HG03095 (cell line): ENCODE measurements around the gene SAC3D1.

ENCODE experiments used
- ATAC-seq: cut with Tn5 transposase; IDR thresholded peaks from one replicate; pipeline ENCODE4 v1.9.1; 2021; ENCODE audit warnings: moderate library complexity; ENCODE audit not compliant: unreplicated experiment

Gene SAC3D1

GRCh38 chr11:65059523-65059922 is 18.5 kb downstream of the SAC3D1 start:
- ATAC-seq = no peak

- ATAC-seq = no peak
Measured at GRCh38 chr11:65059959-65060824, 19.2 kb downstream of the SAC3D1 start.

DNA sequence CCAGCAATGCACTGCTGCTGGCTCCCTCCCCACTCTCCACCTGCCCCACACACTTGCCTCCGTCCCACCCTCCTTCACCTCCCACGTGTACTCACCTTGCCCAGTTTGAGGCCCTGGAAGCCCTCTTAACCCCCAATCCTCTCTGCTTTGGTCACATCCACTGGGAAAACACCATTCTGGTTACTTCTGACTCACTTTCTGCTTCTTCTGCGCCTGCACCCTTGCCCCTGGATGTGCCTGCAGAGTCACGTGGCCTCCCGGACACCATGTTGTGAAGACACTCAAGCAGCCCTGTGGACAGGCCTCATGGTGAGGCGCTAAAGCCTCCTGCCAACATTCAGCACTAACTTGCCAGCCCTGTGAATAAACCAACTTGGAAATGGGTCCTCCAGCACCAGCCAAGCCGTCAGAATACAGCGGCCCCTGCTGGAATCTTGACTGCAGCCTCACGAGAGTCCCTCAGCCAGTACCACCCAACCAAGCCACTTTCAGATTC is 20.0 kb downstream of the SAC3D1 start:
- ATAC-seq = no peak

GRCh38 chr11:65063532-65063931 is 22.5 kb downstream of the SAC3D1 start:
- no peak for ATAC-seq

DNA sequence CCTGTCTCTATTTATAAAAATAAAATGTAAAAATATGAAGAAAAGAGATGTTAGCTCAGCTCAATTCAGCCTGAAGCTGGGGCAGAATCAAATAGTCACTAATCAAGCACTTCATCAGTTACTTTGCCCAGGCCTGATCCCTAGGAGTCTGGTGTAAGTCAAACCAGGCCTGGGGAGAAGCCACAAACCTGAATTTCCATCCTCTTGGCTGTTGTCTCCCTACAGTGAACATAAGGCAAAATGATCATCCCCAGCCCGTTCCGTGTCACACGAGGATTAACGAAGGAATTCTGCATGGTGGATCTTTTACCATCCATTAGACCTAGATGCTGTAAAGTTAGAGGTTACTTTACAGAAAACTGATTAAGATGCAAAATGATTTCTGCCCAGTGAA is 23.8 kb downstream of the SAC3D1 start:
- no peak for ATAC-seq

- no peak for ATAC-seq
Measured at GRCh38 chr11:65065851-65066250, 24.8 kb downstream of the SAC3D1 start.

DNA sequence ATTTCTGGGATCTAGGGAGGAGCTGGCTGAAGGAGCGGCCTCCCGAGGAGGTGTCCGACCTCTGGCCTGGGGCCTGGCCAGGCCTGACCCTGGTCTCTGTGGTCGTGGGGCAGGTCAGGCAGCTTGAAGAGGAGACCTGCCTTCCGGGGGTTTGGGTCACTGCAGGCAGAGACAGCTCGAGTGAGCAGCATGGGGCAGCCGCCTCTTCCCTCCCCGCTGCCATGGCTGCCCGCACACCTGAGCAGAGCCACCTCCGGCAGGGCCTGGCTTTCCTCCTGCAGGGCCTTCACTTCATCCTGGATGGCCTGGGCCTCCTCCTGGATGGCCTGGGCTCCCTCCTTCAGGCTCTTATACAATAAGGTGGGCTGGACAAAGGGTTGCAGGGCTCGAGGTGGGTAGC is 25.3 kb downstream of the SAC3D1 start:
- no peak for ATAC-seq

DNA sequence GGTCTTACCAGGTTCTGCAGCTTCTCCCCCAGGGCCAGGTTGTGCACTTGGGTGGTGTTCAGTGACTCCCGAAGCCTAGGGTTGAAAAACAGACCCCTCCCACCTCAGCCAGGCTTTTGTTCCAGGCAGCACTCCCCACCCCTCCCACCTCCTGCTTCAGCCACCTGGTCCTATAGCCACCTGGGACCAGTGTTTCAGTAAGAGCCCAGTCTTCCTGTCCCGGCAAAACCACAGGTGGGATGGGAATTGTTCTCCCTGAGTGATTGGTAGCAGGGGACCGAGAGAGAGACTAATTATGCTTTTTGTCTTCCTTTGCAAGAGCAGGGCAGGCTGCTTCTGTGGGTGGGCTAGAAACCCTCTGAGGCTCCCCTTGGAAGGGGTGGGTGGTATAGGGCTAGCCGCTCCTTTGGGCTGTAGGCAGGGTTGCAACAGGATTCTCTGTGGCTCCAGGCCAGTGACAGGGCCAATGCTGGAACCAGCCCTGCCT is 25.8 kb downstream of the SAC3D1 start:
- ATAC-seq = no peak

- ATAC-seq = no peak
Measured at GRCh38 chr11:65067446-65067845, 26.4 kb downstream of the SAC3D1 start.

- ATAC-seq = no peak
Measured at GRCh38 chr11:65069217-65069616, 28.2 kb downstream of the SAC3D1 start.

GRCh38 chr11:65071907-65072630 is 31.1 kb downstream of the SAC3D1 start:
- ATAC-seq = no peak

GRCh38 chr11:65072631-65072966 is 31.6 kb downstream of the SAC3D1 start:
- no peak for ATAC-seq

- no peak for ATAC-seq
Measured at GRCh38 chr11:65077451-65077850, 36.4 kb downstream of the SAC3D1 start.

DNA sequence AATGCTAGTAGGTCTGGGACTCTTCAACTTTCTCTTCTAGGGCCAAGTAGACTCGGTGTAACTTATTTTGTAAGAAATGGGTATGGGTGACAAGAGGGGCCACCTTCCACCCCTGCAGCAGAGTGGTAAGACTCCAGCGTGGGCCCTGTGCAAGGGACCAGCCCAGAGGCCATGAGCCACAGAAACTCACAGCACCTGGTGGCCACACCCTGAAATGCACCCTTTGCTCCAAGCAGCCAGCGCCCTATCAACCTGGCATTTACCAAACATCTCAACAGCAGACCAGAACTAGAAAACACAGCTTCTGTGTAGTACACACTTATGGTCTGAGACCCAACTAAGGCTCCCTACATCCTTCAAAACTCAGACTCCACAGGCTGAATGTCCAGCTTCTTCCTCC is 37.1 kb downstream of the SAC3D1 start:
- ATAC-seq = no peak

DNA sequence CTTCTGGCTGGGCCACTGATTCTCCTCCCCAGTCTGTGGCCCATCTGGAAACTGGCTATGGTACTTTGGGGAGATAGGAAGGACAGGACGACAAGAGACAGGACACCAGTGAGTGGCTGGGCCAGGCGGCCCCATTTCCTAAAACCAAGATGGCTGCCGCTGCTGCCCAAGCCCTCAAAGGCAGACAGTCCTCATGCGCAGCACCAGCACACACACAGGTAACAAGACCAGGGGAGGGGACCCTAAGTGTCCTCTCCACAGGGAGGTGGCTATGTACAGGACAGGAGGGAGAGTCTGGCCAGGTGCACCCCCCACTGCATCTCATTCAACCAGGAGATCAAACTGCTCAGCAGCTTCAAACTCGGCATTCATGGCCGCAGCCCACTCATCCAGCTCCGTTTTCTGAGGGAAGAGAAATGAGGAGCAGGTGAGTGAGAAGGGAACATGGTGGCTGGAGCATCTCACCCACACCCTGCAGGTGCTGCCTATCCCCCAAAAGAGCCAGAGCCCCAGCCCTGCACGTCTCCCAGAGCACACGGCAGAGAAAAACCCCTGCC is 37.9 kb downstream of the SAC3D1 start:
- no peak for ATAC-seq

GRCh38 chr11:65083134-65083833 is 42.3 kb downstream of the SAC3D1 start:
- no peak for ATAC-seq

DNA sequence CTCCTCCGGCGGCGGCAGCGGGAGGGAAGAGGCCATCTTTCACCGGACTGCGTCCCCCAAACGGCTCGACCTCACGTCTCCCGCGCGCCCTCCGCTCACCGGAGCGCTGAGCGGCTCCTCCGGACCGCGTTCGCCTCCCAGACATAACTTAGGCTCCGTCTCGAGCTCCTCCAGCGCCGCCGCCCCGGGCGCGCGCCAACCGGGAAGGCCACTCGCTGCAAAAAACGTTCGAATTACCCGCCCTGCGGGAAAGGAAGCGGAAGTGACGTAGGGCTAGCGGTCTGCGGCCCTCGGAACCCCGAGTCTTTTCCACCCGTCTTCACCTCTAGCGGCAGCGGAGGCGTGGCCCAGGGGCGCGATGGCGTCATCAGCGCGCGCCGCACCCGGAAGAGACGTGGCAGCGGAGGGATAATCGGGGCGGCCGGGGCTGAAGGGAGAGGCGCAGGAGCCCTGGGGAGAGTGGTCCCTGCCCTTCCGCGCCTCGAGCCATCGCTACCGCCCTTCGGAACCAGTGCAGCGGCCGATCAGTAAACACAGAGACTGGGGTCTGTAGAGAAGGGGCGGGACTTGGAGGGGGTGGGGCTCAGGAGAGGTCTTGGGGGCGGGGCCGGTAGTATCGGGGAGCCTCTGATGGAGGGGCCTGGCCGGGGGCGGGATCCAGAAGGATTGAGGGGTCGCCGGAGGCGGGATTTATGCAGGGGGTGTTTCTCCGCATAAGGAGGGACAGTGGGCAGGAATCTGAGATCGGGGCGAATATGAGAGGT is 43.0 kb downstream of the SAC3D1 start, which contains the start of the genes CDCA5 and ZFPL1:
Gene CDCA5, minus strand, starts transcription at position 207 of the 764 bp plus-strand sequence. Its CDS starts 62 bp downstream, at position 145.
Gene ZFPL1, plus strand, starts transcription at position 389 of the 764 bp plus-strand sequence. CDS start 477 bp downstream, outside the sequence.
- no peak for ATAC-seq

DNA sequence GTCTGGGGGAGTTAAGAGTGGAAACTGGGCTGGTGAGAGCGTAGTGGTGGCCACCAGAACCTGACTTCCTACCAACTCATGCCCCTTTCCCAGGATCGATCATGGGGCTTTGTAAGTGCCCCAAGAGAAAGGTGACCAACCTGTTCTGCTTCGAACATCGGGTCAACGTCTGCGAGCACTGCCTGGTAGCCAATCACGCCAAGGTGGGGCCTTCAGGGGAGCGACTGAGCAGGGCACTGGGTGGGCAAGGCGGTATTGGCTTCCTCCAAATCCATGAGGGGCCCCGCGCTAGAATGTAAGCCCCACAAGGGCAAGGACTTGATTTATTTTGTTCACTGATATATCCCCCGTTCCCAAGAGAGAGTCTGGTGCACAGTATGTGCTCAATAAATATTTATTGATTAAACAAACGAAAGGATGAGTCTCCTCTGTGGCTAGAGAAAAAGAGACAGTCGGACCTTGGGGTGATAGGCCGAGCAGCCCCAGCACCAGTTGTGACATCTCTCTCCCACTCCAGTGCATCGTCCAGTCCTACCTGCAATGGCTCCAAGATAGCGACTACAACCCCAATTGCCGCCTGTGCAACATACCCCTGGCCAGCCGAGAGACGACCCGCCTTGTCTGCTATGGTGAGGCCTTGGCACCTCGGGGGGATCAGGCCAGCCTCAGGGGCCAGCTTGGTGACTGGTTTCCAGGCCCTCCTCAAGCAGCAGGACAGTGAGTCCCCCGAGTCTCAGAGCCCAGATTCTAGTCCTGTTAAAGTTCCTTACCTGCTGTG is 43.8 kb downstream of the SAC3D1 start:
- no peak for ATAC-seq

DNA sequence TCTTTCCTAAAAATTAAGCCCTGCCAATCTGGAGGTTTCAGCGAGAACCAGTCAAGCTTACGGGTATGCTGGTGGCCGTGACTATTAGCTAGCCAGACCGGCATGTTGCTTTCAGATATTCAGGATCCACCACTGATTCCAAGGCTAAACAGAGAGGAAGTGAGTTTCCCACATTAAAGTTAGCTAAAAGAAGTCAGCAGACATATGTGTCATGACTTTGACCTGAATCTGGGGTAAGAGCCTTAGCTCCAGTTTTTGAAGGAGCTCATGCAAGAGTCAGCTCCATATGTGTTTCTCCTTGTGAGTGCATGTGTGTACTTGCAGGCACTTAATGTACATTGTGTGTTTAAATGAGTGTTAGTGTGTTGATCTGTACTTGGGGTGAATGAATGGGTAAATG is 44.4 kb downstream of the SAC3D1 start:
- ATAC-seq = no peak
